NCI-H82 treated with DMSO at 0.1 percent for 48 hours (cell line): ENCODE data around the gene HNRNPM.
"Not testable (repeated sequence)": the region's sequence is repeated elsewhere in the genome, so short reads cannot be mapped to it uniquely, and the experiment has no call there.

Experiments used
- DNase-seq: peaks from one replicate; lab custom pipeline; 2025; ENCODE audit not compliant: unreplicated experiment; lab: John Stamatoyannopoulos, UW

The HNRNPM gene

DNA sequence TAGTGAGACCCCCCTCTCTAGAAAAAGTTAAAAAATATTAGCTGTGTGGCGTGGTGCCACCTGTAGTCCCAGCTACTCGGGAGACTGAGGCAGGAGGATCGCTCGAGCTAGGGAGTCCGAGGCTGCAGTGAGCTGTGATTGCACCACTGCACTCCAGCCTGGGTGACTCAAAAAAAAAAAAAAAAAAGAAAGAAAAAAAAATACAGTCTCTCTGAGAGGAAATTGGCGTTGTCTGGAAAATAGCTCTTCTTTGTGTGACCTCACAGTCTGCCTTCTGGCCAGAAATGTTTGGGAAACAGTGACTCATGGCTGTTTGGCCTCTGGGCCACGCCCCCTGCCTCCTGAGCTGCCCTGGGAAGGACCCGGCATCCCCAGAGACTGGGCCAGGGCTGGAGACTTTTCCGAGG is 21.0 kb upstream of the HNRNPM start:
- no peak for DNase-seq

- DNase-seq, result not testable (repeated sequence)
These were observed 19.4 kb upstream of the HNRNPM start for GRCh38 chr19:8425331-8425730.

GRCh38 chr19:8426283-8426682 is 18.5 kb upstream of the HNRNPM start:
- DNase-seq, result no peak

DNA sequence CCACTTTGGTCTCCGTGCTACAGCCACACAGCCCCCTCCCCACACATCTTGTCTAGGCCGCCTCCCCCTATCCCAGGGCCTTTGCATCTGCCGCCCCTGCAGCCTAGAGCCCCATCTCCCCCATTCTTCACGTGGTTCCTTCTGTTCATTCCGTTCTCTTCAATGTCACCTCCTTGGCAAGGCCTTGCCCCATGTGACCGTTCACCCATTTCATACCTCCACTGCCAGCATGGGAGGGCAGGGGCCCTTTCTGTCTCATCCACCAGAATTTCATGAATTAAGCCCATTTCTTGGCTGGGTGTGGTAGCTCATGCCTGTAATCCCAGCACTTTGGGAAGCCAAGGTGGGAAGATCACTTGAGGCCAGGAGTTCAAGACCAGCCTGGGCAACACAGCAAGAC is 15.7 kb upstream of the HNRNPM start:
- no peak for DNase-seq

DNA sequence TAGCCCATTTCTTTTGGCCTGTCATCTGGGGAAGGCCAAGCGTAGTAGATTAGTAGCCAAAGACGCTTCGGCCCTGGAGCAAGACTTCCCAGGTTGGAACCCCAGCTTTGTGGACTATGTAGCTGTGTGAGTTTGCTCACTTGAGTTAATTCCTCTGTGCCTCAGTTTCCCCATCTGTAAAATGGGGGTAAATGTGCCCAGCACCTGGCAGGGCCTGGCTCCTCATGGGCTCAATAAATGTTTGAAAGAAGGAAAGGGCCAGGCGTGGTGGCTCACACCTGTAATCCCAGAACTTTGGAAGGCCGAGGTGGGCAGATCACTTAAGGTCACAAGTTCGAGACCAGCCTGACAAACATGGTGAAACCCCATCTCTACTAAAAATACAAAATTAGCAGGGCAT is 14.9 kb upstream of the HNRNPM start:
- DNase-seq, result no peak

DNA sequence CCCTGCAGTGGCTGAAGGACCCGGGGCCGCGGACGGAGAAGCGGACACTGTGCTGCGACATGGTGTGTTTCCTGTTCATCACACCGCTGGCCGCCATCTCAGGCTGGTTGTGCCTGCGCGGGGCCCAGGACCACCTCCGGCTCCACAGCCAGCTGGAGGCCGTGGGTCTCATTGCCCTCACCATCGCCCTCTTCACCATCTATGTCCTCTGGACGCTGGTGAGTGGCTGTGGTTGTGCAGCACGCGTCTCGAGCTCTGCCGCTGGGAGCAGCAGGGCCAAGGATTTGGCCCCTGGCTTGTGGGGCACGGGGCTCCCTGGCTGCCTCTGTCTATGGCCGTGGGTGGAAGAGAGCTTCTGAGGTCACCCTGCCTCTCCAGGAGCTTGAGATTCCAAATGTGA is 14.1 kb upstream of the HNRNPM start:
- DNase-seq, result no peak

- DNase-seq, result no peak
These were observed 6.5 kb upstream of the HNRNPM start for GRCh38 chr19:8438236-8438635.

GRCh38 chr19:8441725-8442544 is 2.8 kb upstream of the HNRNPM start:
- no peak for DNase-seq

GRCh38 chr19:8444140-8444676 is 567 bp upstream of the HNRNPM start:
- DNase-seq, result not testable (repeated sequence)

GRCh38 chr19:8445488-8446001 is 770 bp downstream of the HNRNPM start:
- no peak for DNase-seq

DNA sequence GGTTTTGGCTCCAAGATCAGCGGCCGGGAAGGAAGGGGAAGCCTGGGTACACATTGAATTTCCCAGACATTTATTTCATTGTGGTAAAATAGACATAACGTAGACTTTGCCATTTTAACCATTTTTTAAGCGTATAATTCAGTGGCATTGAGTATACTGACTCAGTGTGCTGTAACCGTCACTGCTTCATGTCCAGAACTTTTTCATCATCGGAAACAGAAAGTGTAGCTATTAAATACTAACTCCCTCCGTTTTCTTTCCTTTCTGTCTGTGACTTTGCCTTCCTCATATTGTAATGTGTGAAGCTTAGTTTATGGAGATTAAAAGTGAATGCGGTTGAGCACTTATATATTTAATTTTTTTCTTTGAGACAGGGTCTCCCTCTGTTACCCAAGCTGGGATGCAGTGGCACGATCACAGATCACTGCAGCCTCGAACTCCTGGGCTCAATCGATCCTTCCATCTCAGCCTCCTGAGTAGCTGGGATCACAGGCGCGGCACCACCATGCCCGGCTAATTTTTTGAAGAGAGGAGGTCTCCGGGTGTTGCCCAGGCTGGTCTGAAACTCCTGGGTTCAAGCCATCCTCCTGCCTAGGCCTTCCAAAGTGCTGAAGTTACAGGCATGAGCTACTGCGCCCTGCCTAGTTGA is 1.4 kb downstream of the HNRNPM start:
- no peak for DNase-seq

DNA sequence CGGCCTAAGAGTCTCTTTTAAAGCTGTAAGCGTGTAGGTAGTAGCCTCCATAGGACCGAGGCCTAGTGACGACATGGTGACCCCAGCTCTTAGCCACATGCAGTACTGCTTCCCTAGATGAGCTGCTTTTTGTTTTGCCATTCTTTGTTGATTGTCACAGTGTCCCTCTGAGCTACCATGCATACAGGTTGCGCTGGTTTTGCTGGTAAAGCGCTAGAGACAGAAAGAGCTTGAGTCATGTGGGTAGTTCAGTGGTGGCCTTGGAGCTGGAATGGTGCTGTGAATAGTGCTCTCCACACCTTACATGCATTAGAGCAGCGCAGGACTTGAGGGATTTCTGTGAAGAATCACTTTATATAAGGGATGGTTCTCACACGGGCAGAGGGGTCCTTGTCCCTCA is 5.1 kb downstream of the HNRNPM start:
- no peak for DNase-seq

DNA sequence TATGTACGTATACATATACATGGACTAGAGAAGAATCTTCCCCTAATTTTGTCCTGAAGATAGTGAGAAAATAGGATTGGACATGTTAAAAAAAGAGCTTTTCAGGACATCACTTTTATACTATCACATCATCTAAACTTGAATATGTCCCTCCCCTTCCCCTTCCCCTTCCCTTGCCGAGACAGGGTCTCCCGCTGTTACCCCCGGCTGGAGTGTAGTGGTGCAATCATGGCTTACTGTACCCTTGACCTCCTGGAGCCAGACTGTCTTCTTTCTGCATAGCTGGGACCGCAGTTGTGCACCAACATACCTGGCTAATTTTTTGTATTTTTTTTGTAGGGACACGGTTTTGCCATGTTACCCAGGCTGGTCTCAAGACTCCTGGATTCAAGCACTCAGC is 6.6 kb downstream of the HNRNPM start:
- no peak for DNase-seq

DNA sequence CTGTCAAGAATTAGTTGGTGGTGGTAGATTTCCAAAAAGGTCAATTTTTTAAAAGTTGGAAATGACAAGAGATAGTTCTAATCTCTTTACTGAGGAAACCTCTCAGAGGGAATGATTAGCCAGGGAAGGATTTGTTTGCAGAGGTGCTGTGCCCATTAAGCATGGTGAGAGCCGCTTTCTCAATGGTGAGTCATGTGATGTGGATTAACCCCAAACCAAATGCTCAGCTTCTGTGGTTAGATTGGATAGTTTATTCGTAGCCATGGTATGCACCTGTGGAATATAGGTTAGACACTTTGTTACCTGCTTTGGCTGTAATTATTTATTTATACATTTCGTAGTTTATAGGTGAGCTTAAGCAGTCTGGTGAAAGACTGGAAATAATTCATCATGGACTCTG is 7.1 kb downstream of the HNRNPM start:
- DNase-seq, result peak; percentile 17

- no peak for DNase-seq
These were observed 7.8 kb downstream of the HNRNPM start for GRCh38 chr19:8452446-8453123.

GRCh38 chr19:8453616-8454015 is 8.8 kb downstream of the HNRNPM start:
- no peak for DNase-seq

DNA sequence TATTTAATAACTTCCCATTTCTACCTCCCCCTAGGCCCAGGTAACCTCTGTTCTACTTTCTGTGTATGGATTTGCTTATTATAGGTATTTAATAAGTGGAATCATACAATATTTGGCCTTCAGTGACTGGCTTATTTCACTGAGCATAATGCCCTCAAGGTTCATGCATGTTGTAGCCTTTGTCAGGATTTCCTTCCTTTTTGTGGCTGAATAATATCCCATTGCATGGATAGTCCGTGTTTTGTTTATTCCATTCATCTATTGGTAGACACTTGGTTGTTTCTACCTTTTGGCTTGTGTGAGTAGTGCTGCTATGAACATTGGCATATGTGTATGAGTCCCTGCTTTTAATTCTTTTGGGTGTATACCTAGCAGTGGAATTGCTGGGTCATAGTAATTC is 9.4 kb downstream of the HNRNPM start:
- no peak for DNase-seq

DNA sequence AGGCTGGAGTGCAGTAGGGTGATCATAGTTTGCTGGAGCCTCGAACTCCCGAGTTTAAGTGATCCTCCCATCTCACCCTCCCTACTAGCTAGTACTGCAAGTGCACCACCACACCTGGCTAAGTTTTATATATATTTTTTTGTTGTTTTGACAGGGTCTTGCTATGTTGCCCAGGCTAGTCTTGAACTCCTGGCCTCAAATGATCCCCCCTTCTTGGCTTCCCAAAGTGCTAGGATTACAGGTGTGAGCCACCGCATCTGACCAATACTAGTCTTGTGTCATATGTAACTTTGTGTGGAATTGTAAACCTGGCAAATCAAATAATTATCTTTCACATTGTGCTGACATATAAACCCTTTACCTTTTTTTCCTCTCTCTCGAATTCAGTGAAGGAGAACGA is 10.2 kb downstream of the HNRNPM start:
- DNase-seq, result no peak

GRCh38 chr19:8456064-8456463 is 11.3 kb downstream of the HNRNPM start:
- no peak for DNase-seq

GRCh38 chr19:8457209-8457608 is 12.4 kb downstream of the HNRNPM start:
- no peak for DNase-seq

- no peak for DNase-seq
These were observed 13.1 kb downstream of the HNRNPM start for GRCh38 chr19:8457827-8458226.

GRCh38 chr19:8458380-8458779 is 13.6 kb downstream of the HNRNPM start:
- DNase-seq, result no peak
